Heart right ventricle (tissue), 16 donors: ENCODE data around the gene CD300LG. TPM values are rescaled to one million over a fixed set of nuclear protein-coding genes. Genes with fewer than 3 reads are reported as not detected.

ENCODE experiments used
- ATAC-seq, 8 donors: fragments of 200-7000 bp; cut with Tn5 transposase; one replicate each; pipeline ENCODE4 v1.9.1; 2020; ENCODE audit warnings: mild to moderate bottlenecking in 8 of 8, moderate library complexity in 8 of 8, moderate number of reproducible peaks in 1 of 8
- DNase-seq, 2 donors: peaks; one replicate each; pipeline ENCODE4 v3.0.0-alpha.2; 2020
- H3K27ac ChIP-seq, 10 donors: fragments of 200-600 bp; sonication (generic) in 2 of 10; one replicate each; pipeline versions ENCODE4 v1.5.0 to v1.8.0; 2020 to 2022; ENCODE audit warnings: mild to moderate bottlenecking in 3 of 10
- H3K27me3 ChIP-seq, 7 donors: fragments of 200-600 bp; one replicate each; pipeline ENCODE4 v1.8.0; 2021 to 2022; ENCODE audit warnings: mild to moderate bottlenecking in 2 of 7
- H3K36me3 ChIP-seq, 9 donors: fragments of 200-600 bp; sonication (generic) in 1 of 9; one replicate each; pipeline versions ENCODE4 v1.5.0 to v1.8.0; 2020 to 2022; ENCODE audit warnings: mild to moderate bottlenecking in 2 of 9
- H3K4me1 ChIP-seq, 9 donors: fragments of 200-600 bp; sonication (generic) in 1 of 9; one replicate each; pipeline versions ENCODE4 v1.5.0 to v1.8.0; 2020 to 2022; ENCODE audit warnings: mild to moderate bottlenecking in 4 of 9
- H3K4me3 ChIP-seq, 10 donors: fragments of 200-600 bp; sonication (generic) in 2 of 10; one replicate each; pipeline versions ENCODE4 v1.5.0 to v1.8.0; 2020 to 2022; ENCODE audit warnings: mild to moderate bottlenecking in 7 of 10, moderate library complexity in 2 of 10
- H3K9me3 ChIP-seq, 11 donors: fragments of 200-600 bp in 10 of 11; sonication (generic) in 2 of 11; one replicate each; pipeline versions ENCODE4 v1.5.0 to v1.8.0; 2013 to 2022; ENCODE audit warnings: mild to moderate bottlenecking in 2 of 11, control low read depth in 1 of 11, moderate library complexity in 1 of 11
- CTCF ChIP-seq, 9 donors: fragments of 200-600 bp; sonication (generic) in 2 of 9; IDR thresholded peaks; one replicate each; pipeline versions ENCODE4 v1.5.0 to v1.8.0; 2021 to 2022; ENCODE audit warnings: antibody characterized with exemption in 9 of 9, mild to moderate bottlenecking in 5 of 9, moderate library complexity in 1 of 9
- WGBS, 2 donors: extraction: QIAGEN DNeasy Blood & Tissue Kit; methylation state at CpG; one replicate each; pipeline ENCODE4 v1.1.7; 2013; ENCODE audit warnings: inconsistent platforms in 1 of 2; 5-methylcytosine and 5-hydroxymethylcytosine counted together
- intact Hi-C, 10 donors: fragments of 100-400 bp; cut with DNase I; formaldehyde crosslinking; loops; one replicate each; pipeline versions ENCODE4 v1.11.1 to v1.14.2; 2022
- polyA plus RNA-seq, 2 donors: library from polyadenylated mRNA; stranded (reverse); fragments of 200-250 nt; gene quantifications; one replicate each; pipeline ENCODE4 v1.2.3, GENCODE V29; 2013
- total RNA-seq, 10 donors: library from RNA; stranded (reverse); fragmentation: NEBNext Ultra II Directional in 3 of 10; extraction: Animal tissue kit (Norgen Biotek cat#: 25700) in 3 of 10; gene quantifications; one replicate each; pipeline versions ENCODE4 v1.2.1 to v1.2.4, GENCODE V29; 2021 to 2023
- donor health status: Arrhythmogenic right ventricular cardiomyopathy.
- donor health status: ischemic (EF 13 %, LVEDD 7.1; RV severe dilation, severe dysfunction).
- donor health status: healthy with polysubstance abuse.
- donor health status: DM: no; HTN: yes; CAD: no.
- donor health status: DM: no; HTN: no; CAD: no.
- donor health status: ischemic (EF 25% LVEDD 6.9; RV normal size, moderate dysfunction).
- donor health status: ischemic (EF 25% LVEDD 5.7; RV mildly dilated, moderate dysfunction).
- donor health status: healthy.
- donor health status: DM: yes; HTN: yes; CAD: no.
- donor health status: Ischemic cardiomyopathy.
- donor health status: ischemic (EF 35%, LVEDD 5.7; RV mildly dilated, moderate dysfunction).
- donor health status: nonischemic (EF 11% LVEDD 7.7; RV severe dilation, severe dysfunction).
- donor health status: DM: yes; HTN: yes; CAD: no.
- donor health status: PGD.
- donor health status: ischemic (EF 29% LVEDD 5.4; RV normal size, mild dysfunction).
- donor health status: nonischemic (EF 23%, LVEDD 6.1; RV moderate dilation, normal function).

The CD300LG gene
- total and polyA plus RNA-seq, 12 donors: 3.8 to 70.9 (median 14.5) TPM

- H3K4me3 ChIP-seq: no peak overlapping the region
- no peaks in the 10 kb centered on the region for H3K27me3 ChIP-seq
- ATAC-seq: peak; percentile 68 to 86 (median 82)
- DNase-seq: peak; percentile 58 to 73
- peaks cover 3 to 55% (median 23%) of the 10 kb centered on the region in 9 donors for H3K4me1 ChIP-seq
- no peaks in the 10 kb centered on the region for H3K9me3 ChIP-seq
- WGBS, 2 donors: 51 to 72% methylated on average over 10 of the region's 10 CpGs
- peak overlapping the region; percentile 31 to 90 (median 82) for H3K27ac ChIP-seq
- intact Hi-C loops: no loop called here
- H3K36me3 ChIP-seq: peaks cover 0 to 88% (median 23%) of the 10 kb centered on the region in 9 donors
- TF ChIP-seq CTCF (IDR thresholded peaks at IDR 0.05): no peak
Measured at GRCh38 chr17:43823350-43824084, 23.5 kb upstream of the CD300LG start.

- intact Hi-C loops: no loop called here
- Histone ChIP-seq H3K9me3 (no peaks in the 10 kb centered on the region), H3K27ac (peak overlapping the region in 9 of 10 donors; percentile 44 to 87 (median 81)), H3K4me1 (peaks cover 3 to 73% (median 32%) of the 10 kb centered on the region in 9 donors), H3K4me3 (no peak overlapping the region), H3K36me3 (peaks cover 0 to 91% (median 23%) of the 10 kb centered on the region in 9 donors), H3K27me3 (no peaks in the 10 kb centered on the region)
- WGBS, 2 donors: 94 to 95% methylated on average over 12 of the region's 12 CpGs
- DNase-seq (no peak), ATAC-seq (no peak)
- no peak for TF ChIP-seq CTCF (IDR thresholded peaks at IDR 0.05)
Measured at GRCh38 chr17:43825567-43825966, 21.4 kb upstream of the CD300LG start.

GRCh38 chr17:43826206-43826605 lies 20.8 kb upstream of the CD300LG start:
- DNase-seq (no peak), ATAC-seq (no peak)
- peaks cover 0 to 87% (median 23%) of the 10 kb centered on the region in 9 donors for H3K36me3 ChIP-seq
- H3K27ac ChIP-seq: peak overlapping the region in 1 of 10 donors; percentile 83
- peaks cover 3 to 74% (median 35%) of the 10 kb centered on the region in 9 donors for H3K4me1 ChIP-seq
- H3K9me3 ChIP-seq: no peaks in the 10 kb centered on the region
- whole genome bisulfite sequencing, 2 donors: 95 to 97% methylated on average over 7 of the region's 7 CpGs
- intact Hi-C loops: no loop called here
- no peaks in the 10 kb centered on the region for H3K27me3 ChIP-seq
- H3K4me3 ChIP-seq: no peak overlapping the region
- TF ChIP-seq CTCF (IDR thresholded peaks at IDR 0.05): no peak

- ATAC-seq (no peak), DNase-seq (no peak)
- peak overlapping the region in 7 of 10 donors; percentile 3 to 83 (median 41) for H3K27ac ChIP-seq
- peaks cover 0 to 9% (median 0%) of the 10 kb centered on the region in 7 donors for H3K27me3 ChIP-seq
- no peak overlapping the region for H3K4me3 ChIP-seq
- intact Hi-C loops: no loop called here
- H3K36me3 ChIP-seq: peaks cover 0 to 77% (median 23%) of the 10 kb centered on the region in 9 donors
- 96 to 97% methylated on average over 9 of the region's 9 CpGs for WGBS, 2 donors
- no peaks in the 10 kb centered on the region for H3K9me3 ChIP-seq
- peaks cover 5 to 76% (median 38%) of the 10 kb centered on the region in 9 donors for H3K4me1 ChIP-seq
- TF ChIP-seq CTCF (IDR thresholded peaks at IDR 0.05): no peak
Measured at GRCh38 chr17:43827596-43827995, 19.4 kb upstream of the CD300LG start.
